Measurements from ENCODE around the gene FANCM. TPM values are rescaled to one million over a fixed set of nuclear protein-coding genes. Genes with fewer than 3 reads are reported as not detected.

Gene FANCM
- total RNA-seq, 6 experiments from 2014 or later: 1.4 to 3.9 (median 1.9) TPM

- ATAC-seq: no peak
- Histone ChIP-seq H3K9me3 (no peaks in the 10 kb centered on the region), H3K4me3 (no peak overlapping the region), H3K4me1 (no peaks in the 10 kb centered on the region), H3K27ac (no peak overlapping the region), H3K36me3 (peaks cover 0 to 33% (median 11%) of the 10 kb centered on the region in 4 donors), H3K27me3 (no peaks in the 10 kb centered on the region)
- TF ChIP-seq POLR2A (IDR thresholded peaks at IDR 0.05) (no peak), CTCF (IDR thresholded peaks at IDR 0.05) (no peak)
- 96% methylated on average over 2 of the region's 2 CpGs for WGBS (ENCODE audit: insufficient coverage, low coverage, low lambda C conversion rate, missing lambda C conversion rate)
- no peak for DNase-seq
- intact Hi-C loops (cut with DNase I): no loop called here
Observed at GRCh38 chr14:45094275-45094674, 41.5 kb upstream of the FANCM start.

GRCh38 chr14:45095143-45095542 is 40.6 kb upstream of the FANCM start:
- H3K4me1 ChIP-seq: no peaks in the 10 kb centered on the region
- 85% methylated on average over 4 of the region's 4 CpGs for WGBS (ENCODE audit: insufficient coverage, low coverage, low lambda C conversion rate, missing lambda C conversion rate)
- no peak for ATAC-seq
- no peak overlapping the region for H3K27ac ChIP-seq
- H3K36me3 ChIP-seq: peaks cover 0 to 39% (median 12%) of the 10 kb centered on the region in 4 donors
- TF ChIP-seq POLR2A (IDR thresholded peaks at IDR 0.05) (no peak), CTCF (IDR thresholded peaks at IDR 0.05) (no peak)
- no peaks in the 10 kb centered on the region for H3K9me3 ChIP-seq
- no peak overlapping the region for H3K4me3 ChIP-seq
- no peaks in the 10 kb centered on the region for H3K27me3 ChIP-seq
- intact Hi-C loops (cut with DNase I): no loop called here
- DNase-seq: no peak

- no peaks in the 10 kb centered on the region for H3K9me3 ChIP-seq
- peaks cover 0 to 44% (median 11%) of the 10 kb centered on the region in 4 donors for H3K36me3 ChIP-seq
- H3K27me3 ChIP-seq: no peaks in the 10 kb centered on the region
- 95% methylated on average over 3 of the region's 4 CpGs for WGBS (ENCODE audit: insufficient coverage, low coverage, low lambda C conversion rate, missing lambda C conversion rate)
- DNase-seq (no peak), ATAC-seq (no peak)
- H3K4me3 ChIP-seq: no peak overlapping the region
- no peak for TF ChIP-seq POLR2A (IDR thresholded peaks at IDR 0.05)
- TF ChIP-seq CTCF (IDR thresholded peaks at IDR 0.05): no peak
- no peak overlapping the region for H3K27ac ChIP-seq
- no peaks in the 10 kb centered on the region for H3K4me1 ChIP-seq
- intact Hi-C loops (cut with DNase I): no loop called here
Observed at GRCh38 chr14:45096218-45096617, 39.5 kb upstream of the FANCM start.

DNA sequence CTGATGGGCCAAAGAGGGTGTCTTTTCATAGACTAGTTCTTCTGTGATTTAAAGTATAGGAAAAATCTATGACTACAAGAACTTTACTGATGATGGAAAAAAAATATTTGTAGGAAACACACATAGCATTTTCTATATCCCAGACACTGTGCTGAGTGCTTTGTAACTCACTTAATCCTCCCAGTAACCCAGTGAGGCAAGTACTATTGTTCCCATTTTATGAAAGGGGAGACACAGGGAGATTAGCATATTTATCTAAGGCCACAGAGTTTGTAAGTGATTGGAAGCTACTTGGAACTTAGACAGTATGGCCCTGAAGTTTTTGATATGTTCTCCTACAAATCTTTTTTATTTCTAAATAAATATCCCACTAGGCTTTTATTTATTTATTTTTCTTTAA is 31.9 kb upstream of the FANCM start:
- no peak for DNase-seq
- Histone ChIP-seq H3K4me1 (no peaks in the 10 kb centered on the region), H3K36me3 (peaks cover 0 to 45% (median 5%) of the 10 kb centered on the region in 4 donors), H3K9me3 (no peaks in the 10 kb centered on the region), H3K27ac (no peak overlapping the region), H3K27me3 (no peaks in the 10 kb centered on the region), H3K4me3 (no peak overlapping the region)
- no peak for TF ChIP-seq CTCF (IDR thresholded peaks at IDR 0.05)
- TF ChIP-seq POLR2A (IDR thresholded peaks at IDR 0.05): no peak
- intact Hi-C loops (cut with DNase I): no loop called here
- no peak for ATAC-seq

- no peak for ATAC-seq
- WGBS (ENCODE audit: insufficient coverage, low coverage, low lambda C conversion rate, missing lambda C conversion rate): 89% methylated on average over 1 of the region's 1 CpG
- no peak for DNase-seq
- intact Hi-C loops (cut with DNase I): no loop called here
- H3K27ac ChIP-seq: no peak overlapping the region
- no peaks in the 10 kb centered on the region for H3K9me3 ChIP-seq
- TF ChIP-seq POLR2A (IDR thresholded peaks at IDR 0.05): no peak
- TF ChIP-seq CTCF (IDR thresholded peaks at IDR 0.05): no peak
- H3K36me3 ChIP-seq: peaks cover 0 to 46% (median 6%) of the 10 kb centered on the region in 4 donors
- H3K4me1 ChIP-seq: no peaks in the 10 kb centered on the region
- no peaks in the 10 kb centered on the region for H3K27me3 ChIP-seq
- H3K4me3 ChIP-seq: no peak overlapping the region
Observed at GRCh38 chr14:45104561-45104960, 31.2 kb upstream of the FANCM start.
